ENCODE results near the gene P2RX6.

P2RX6 gene

GRCh38 chr22:20972933-20973577, 41.9 kb upstream of the P2RX6 start:
- H3K9me3 ChIP-seq (ENCODE audit: insufficient read depth, low read length, severe bottlenecking) = no peaks in the 10 kb centered on the region
- TF ChIP-seq CTCF (IDR thresholded peaks at IDR 0.05; ENCODE audit: borderline replicate concordance, extremely low read depth, low read length, poor library complexity, severe bottlenecking) (no peak), EZH2 (IDR thresholded peaks at IDR 0.05; ENCODE audit: borderline replicate concordance, low read depth, low read length, severe bottlenecking) (no peak)
- H3K27me3 ChIP-seq (ENCODE audit: insufficient read depth, low read length, poor library complexity) = no peaks in the 10 kb centered on the region
- H2AFZ ChIP-seq (ENCODE audit: low read depth, low read length) = no peak overlapping the region
- H3K4me1 ChIP-seq (ENCODE audit: insufficient read depth, low read length) = no peaks in the 10 kb centered on the region
- ATAC-seq (ENCODE audit: insufficient read depth, low read depth) (no peak), DNase-seq (no peak)
- no peak overlapping the region for H3K27ac ChIP-seq (ENCODE audit: low read length)
- H3K4me3 ChIP-seq (ENCODE audit: low read depth in 1 of 2, low read length in 2 of 2) = no peak overlapping the region
- no peak overlapping the region for H3K4me2 ChIP-seq (ENCODE audit: insufficient read depth, low read length)
- H4K20me1 ChIP-seq (ENCODE audit: insufficient read depth, low read length) = no peaks in the 10 kb centered on the region; the same call in 1 of the 2 replicates
- no peaks in the 10 kb centered on the region for H3K79me2 ChIP-seq (ENCODE audit: insufficient read depth, low read length)
- no peak overlapping the region for H3K9ac ChIP-seq (ENCODE audit: low read depth, low read length)
- H3K36me3 ChIP-seq (ENCODE audit: insufficient read depth, low read length) = no peaks in the 10 kb centered on the region

- no peaks in the 10 kb centered on the region; the same call in 1 of the 2 replicates for H4K20me1 ChIP-seq (ENCODE audit: insufficient read depth, low read length)
- H3K4me2 ChIP-seq (ENCODE audit: insufficient read depth, low read length) = no peak overlapping the region
- H3K36me3 ChIP-seq (ENCODE audit: insufficient read depth, low read length) = no peaks in the 10 kb centered on the region
- no peaks in the 10 kb centered on the region for H3K27me3 ChIP-seq (ENCODE audit: insufficient read depth, low read length, poor library complexity)
- H3K27ac ChIP-seq (ENCODE audit: low read length) = no peak overlapping the region
- DNase-seq (no peak), ATAC-seq (ENCODE audit: insufficient read depth, low read depth) (no peak)
- H3K4me1 ChIP-seq (ENCODE audit: insufficient read depth, low read length) = no peaks in the 10 kb centered on the region
- H3K9me3 ChIP-seq (ENCODE audit: insufficient read depth, low read length, severe bottlenecking) = peaks cover 4% of the 10 kb centered on the region
- no peak overlapping the region for H3K4me3 ChIP-seq (ENCODE audit: low read depth in 1 of 2, low read length in 2 of 2)
- TF ChIP-seq EZH2 (IDR thresholded peaks at IDR 0.05; ENCODE audit: borderline replicate concordance, low read depth, low read length, severe bottlenecking) (no peak), CTCF (IDR thresholded peaks at IDR 0.05; ENCODE audit: borderline replicate concordance, extremely low read depth, low read length, poor library complexity, severe bottlenecking) (no peak)
- H2AFZ ChIP-seq (ENCODE audit: low read depth, low read length) = no peak overlapping the region
- no peaks in the 10 kb centered on the region for H3K79me2 ChIP-seq (ENCODE audit: insufficient read depth, low read length)
- no peak overlapping the region for H3K9ac ChIP-seq (ENCODE audit: low read depth, low read length)
Measured at GRCh38 chr22:20973634-20974286, 41.2 kb upstream of the P2RX6 start.

GRCh38 chr22:20974336-20974955, 40.5 kb upstream of the P2RX6 start:
- no peak overlapping the region for H3K9ac ChIP-seq (ENCODE audit: low read depth, low read length)
- H3K79me2 ChIP-seq (ENCODE audit: insufficient read depth, low read length) = no peaks in the 10 kb centered on the region
- DNase-seq (no peak), ATAC-seq (ENCODE audit: insufficient read depth, low read depth) (no peak)
- H3K36me3 ChIP-seq (ENCODE audit: insufficient read depth, low read length) = no peaks in the 10 kb centered on the region
- no peaks in the 10 kb centered on the region; the same call in 1 of the 2 replicates for H4K20me1 ChIP-seq (ENCODE audit: insufficient read depth, low read length)
- TF ChIP-seq CTCF (IDR thresholded peaks at IDR 0.05; ENCODE audit: borderline replicate concordance, extremely low read depth, low read length, poor library complexity, severe bottlenecking) (no peak), EZH2 (IDR thresholded peaks at IDR 0.05; ENCODE audit: borderline replicate concordance, low read depth, low read length, severe bottlenecking) (no peak)
- no peak overlapping the region for H3K27ac ChIP-seq (ENCODE audit: low read length)
- no peaks in the 10 kb centered on the region for H3K27me3 ChIP-seq (ENCODE audit: insufficient read depth, low read length, poor library complexity)
- H3K4me3 ChIP-seq (ENCODE audit: low read depth in 1 of 2, low read length in 2 of 2) = no peak overlapping the region
- no peak overlapping the region for H2AFZ ChIP-seq (ENCODE audit: low read depth, low read length)
- H3K9me3 ChIP-seq (ENCODE audit: insufficient read depth, low read length, severe bottlenecking) = peaks cover 5% of the 10 kb centered on the region
- H3K4me2 ChIP-seq (ENCODE audit: insufficient read depth, low read length) = no peak overlapping the region
- no peaks in the 10 kb centered on the region for H3K4me1 ChIP-seq (ENCODE audit: insufficient read depth, low read length)

Data from DND-41 (cell line).